AG08396 (cell line): ENCODE results near the gene ARHGAP32.
A peak's percentile ranks its signal among the peaks of the same experiment; 100 is the strongest.
"Not testable (repeated sequence)": the region's sequence is repeated elsewhere in the genome, so short reads cannot be mapped to it uniquely, and the experiment has no call there.

Experiments used
- DNase-seq: peaks from one replicate; pipeline ENCODE4 v3.0.0; 2012; ENCODE audit warnings: low spot score, mixed read lengths

ARHGAP32 gene

GRCh38 chr11:129202646-129203045 is 10.5 kb upstream of the ARHGAP32 start:
- DNase-seq = no peak

- DNase-seq = no peak
Observed at GRCh38 chr11:129195682-129196081, 3.6 kb upstream of the ARHGAP32 start.

- no peak for DNase-seq
Observed at GRCh38 chr11:129191649-129192048, 476 bp downstream of the ARHGAP32 start.

GRCh38 chr11:129190087-129190486 is 2.0 kb downstream of the ARHGAP32 start:
- DNase-seq = no peak

GRCh38 chr11:129189646-129190045 is 2.5 kb downstream of the ARHGAP32 start:
- no peak for DNase-seq

- not testable (repeated sequence) for DNase-seq
Observed at GRCh38 chr11:129185082-129185481, 7.0 kb downstream of the ARHGAP32 start.

GRCh38 chr11:129184581-129184980 is 7.5 kb downstream of the ARHGAP32 start:
- no peak for DNase-seq

- DNase-seq = no peak
Observed at GRCh38 chr11:129167315-129167714, 24.8 kb downstream of the ARHGAP32 start.

- DNase-seq = no peak
Observed at GRCh38 chr11:129163714-129164164, 28.4 kb downstream of the ARHGAP32 start.

GRCh38 chr11:129157080-129157479 is 35.0 kb downstream of the ARHGAP32 start:
- not testable (repeated sequence) for DNase-seq

- DNase-seq = no peak
Observed at GRCh38 chr11:129155745-129156144, 36.4 kb downstream of the ARHGAP32 start.

- DNase-seq = no peak
Observed at GRCh38 chr11:129148487-129148886, 43.6 kb downstream of the ARHGAP32 start.

- no peak for DNase-seq
Observed at GRCh38 chr11:129146191-129146590, 45.9 kb downstream of the ARHGAP32 start.

GRCh38 chr11:129145276-129145675 is 46.8 kb downstream of the ARHGAP32 start:
- DNase-seq = no peak

GRCh38 chr11:129144256-129144655 is 47.9 kb downstream of the ARHGAP32 start:
- no peak for DNase-seq

GRCh38 chr11:129143335-129143734 is 48.8 kb downstream of the ARHGAP32 start:
- peak; percentile 91 for DNase-seq

GRCh38 chr11:129141748-129142523 is 50.2 kb downstream of the ARHGAP32 start:
- DNase-seq = no peak

GRCh38 chr11:129131316-129131715 is 60.8 kb downstream of the ARHGAP32 start:
- no peak for DNase-seq

GRCh38 chr11:129128881-129129620 is 63.1 kb downstream of the ARHGAP32 start:
- DNase-seq = not testable (repeated sequence)

- no peak for DNase-seq
Observed at GRCh38 chr11:129119036-129119435, 73.1 kb downstream of the ARHGAP32 start.

GRCh38 chr11:129117595-129118350 is 74.4 kb downstream of the ARHGAP32 start:
- DNase-seq = peak; percentile 61
